DOHH2 (cell line): ENCODE data around the gene SHROOM3.

Source experiments
- H3F3A ChIP-seq: fragments of 200-600 bp; sonication (generic), shearing (Covaris generic); 2 replicates; pipeline ENCODE4 v1.6.0; 2016; ENCODE audit warnings: antibody characterized with exemption, mild to moderate bottlenecking; ENCODE audit not compliant: control insufficient read depth, insufficient read depth
- H3K27ac ChIP-seq: fragments of 200-600 bp; sonication (generic); 2 replicates; pipeline ENCODE4 v1.5.1; 2014; ENCODE audit warnings: low read depth, mild to moderate bottlenecking, low read length, moderate library complexity
- H3K27me3 ChIP-seq: fragments of 200-600 bp; sonication (generic); 2 replicates; pipeline ENCODE4 v1.6.1; 2014; ENCODE audit warnings: mild to moderate bottlenecking, low read length, mixed read lengths; ENCODE audit not compliant: control insufficient read depth
- H3K36me3 ChIP-seq: fragments of 200-600 bp; sonication (generic); 2 replicates; pipeline ENCODE4 v1.6.1; 2014; ENCODE audit warnings: mild to moderate bottlenecking, low read length, moderate library complexity, mixed read lengths; ENCODE audit not compliant: control insufficient read depth
- H3K4me1 ChIP-seq: fragments of 200-600 bp; sonication (generic); 2 replicates; pipeline ENCODE4 v1.6.1; 2014; ENCODE audit warnings: mild to moderate bottlenecking, low read length, mixed read lengths; ENCODE audit not compliant: control insufficient read depth
- H3K4me2 ChIP-seq: fragments of 200-600 bp; sonication (generic); 2 replicates; pipeline ENCODE4 v1.6.0; 2014; ENCODE audit warnings: mild to moderate bottlenecking, low read length, moderate library complexity
- H3K4me3 ChIP-seq: fragments of 200-600 bp; sonication (generic); 2 replicates; pipeline ENCODE4 v1.5.1; 2014; ENCODE audit warnings: mild to moderate bottlenecking, low read length, mixed read lengths
- H3K79me2 ChIP-seq: fragments of 200-600 bp; sonication (generic); 2 replicates; pipeline ENCODE4 v1.6.1; 2014; ENCODE audit warnings: mild to moderate bottlenecking, low read length, mixed read lengths; ENCODE audit not compliant: control insufficient read depth
- H3K9me2 ChIP-seq: fragments of 200-600 bp; sonication (generic); replicated peaks from 2 replicates; pipeline ENCODE4 v1.6.1; 2014; ENCODE audit warnings: mild to moderate bottlenecking, low read length, mixed read lengths; ENCODE audit not compliant: control insufficient read depth
- H3K9me3 ChIP-seq: fragments of 200-600 bp; sonication (generic); 2 replicates; pipeline ENCODE4 v1.6.1; 2014; ENCODE audit warnings: antibody characterized with exemption, low read length, mixed read lengths; ENCODE audit not compliant: control insufficient read depth, insufficient read depth
- H4K20me1 ChIP-seq: fragments of 200-600 bp; sonication (generic); 2 replicates; pipeline ENCODE4 v1.6.0; 2014; ENCODE audit warnings: low read depth, mild to moderate bottlenecking, antibody characterized with exemption, low read length, moderate library complexity; ENCODE audit not compliant: control insufficient read depth, insufficient read depth
- EZH2phosphoT487 ChIP-seq: fragments of 200-600 bp; sonication (generic); IDR thresholded peaks from 2 replicates; pipeline ENCODE4 v1.6.1; 2017; ENCODE audit warnings: borderline replicate concordance, mild to moderate bottlenecking, antibody characterized with exemption, low read length, moderate library complexity, mixed read lengths
- TF ChIP-seq, protein P1 (sequence below): fragments of 200-600 bp; sonication (generic); IDR thresholded peaks from one replicate; pipeline ENCODE4 v1.5.1; 2014; ENCODE audit warnings: antibody characterized with exemption, mild to moderate bottlenecking, low read depth, low read length; ENCODE audit not compliant: poor library complexity, severe bottlenecking

The SHROOM3 gene

DNA sequence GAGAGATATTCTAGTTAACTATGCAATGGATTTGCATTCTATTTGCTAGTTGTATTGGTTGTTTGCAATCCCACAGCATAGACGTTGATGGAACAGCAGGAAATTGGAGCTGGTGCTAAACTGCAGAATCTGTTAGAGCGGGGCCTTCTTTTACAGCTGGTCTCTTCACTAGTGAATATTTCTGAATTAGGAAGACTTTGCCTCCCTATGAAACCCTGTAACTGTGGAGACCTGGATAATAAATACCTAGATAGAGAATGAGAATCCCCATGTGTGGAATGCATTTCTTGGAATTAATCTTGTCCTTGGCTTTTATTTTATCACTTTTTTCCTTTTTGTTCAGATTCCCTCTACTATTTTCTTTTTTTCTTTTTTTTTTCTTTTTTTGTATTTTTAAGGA, 109.7 kb downstream of the SHROOM3 start:
- no peak overlapping the region for H3K4me2 ChIP-seq
- H3K36me3 ChIP-seq = no peaks in the 10 kb centered on the region
- no peaks in the 10 kb centered on the region for H3K9me2 ChIP-seq
- H3K4me3 ChIP-seq = no peak overlapping the region
- H3F3A ChIP-seq = no peaks in the 10 kb centered on the region
- no peaks in the 10 kb centered on the region for H3K9me3 ChIP-seq
- H3K27ac ChIP-seq = no peak overlapping the region
- H4K20me1 ChIP-seq = no peaks in the 10 kb centered on the region
- TF ChIP-seq EZH2phosphoT487 = no peak
- TF ChIP-seq, protein P1, sequence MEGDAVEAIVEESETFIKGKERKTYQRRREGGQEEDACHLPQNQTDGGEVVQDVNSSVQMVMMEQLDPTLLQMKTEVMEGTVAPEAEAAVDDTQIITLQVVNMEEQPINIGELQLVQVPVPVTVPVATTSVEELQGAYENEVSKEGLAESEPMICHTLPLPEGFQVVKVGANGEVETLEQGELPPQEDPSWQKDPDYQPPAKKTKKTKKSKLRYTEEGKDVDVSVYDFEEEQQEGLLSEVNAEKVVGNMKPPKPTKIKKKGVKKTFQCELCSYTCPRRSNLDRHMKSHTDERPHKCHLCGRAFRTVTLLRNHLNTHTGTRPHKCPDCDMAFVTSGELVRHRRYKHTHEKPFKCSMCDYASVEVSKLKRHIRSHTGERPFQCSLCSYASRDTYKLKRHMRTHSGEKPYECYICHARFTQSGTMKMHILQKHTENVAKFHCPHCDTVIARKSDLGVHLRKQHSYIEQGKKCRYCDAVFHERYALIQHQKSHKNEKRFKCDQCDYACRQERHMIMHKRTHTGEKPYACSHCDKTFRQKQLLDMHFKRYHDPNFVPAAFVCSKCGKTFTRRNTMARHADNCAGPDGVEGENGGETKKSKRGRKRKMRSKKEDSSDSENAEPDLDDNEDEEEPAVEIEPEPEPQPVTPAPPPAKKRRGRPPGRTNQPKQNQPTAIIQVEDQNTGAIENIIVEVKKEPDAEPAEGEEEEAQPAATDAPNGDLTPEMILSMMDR = no peak
- no peaks in the 10 kb centered on the region for H3K79me2 ChIP-seq
- no peaks in the 10 kb centered on the region for H3K4me1 ChIP-seq
- H3K27me3 ChIP-seq = 0 out of 2 replicates have a peak, but pooled peaks cover 2% of the 10 kb centered on the region

DNA sequence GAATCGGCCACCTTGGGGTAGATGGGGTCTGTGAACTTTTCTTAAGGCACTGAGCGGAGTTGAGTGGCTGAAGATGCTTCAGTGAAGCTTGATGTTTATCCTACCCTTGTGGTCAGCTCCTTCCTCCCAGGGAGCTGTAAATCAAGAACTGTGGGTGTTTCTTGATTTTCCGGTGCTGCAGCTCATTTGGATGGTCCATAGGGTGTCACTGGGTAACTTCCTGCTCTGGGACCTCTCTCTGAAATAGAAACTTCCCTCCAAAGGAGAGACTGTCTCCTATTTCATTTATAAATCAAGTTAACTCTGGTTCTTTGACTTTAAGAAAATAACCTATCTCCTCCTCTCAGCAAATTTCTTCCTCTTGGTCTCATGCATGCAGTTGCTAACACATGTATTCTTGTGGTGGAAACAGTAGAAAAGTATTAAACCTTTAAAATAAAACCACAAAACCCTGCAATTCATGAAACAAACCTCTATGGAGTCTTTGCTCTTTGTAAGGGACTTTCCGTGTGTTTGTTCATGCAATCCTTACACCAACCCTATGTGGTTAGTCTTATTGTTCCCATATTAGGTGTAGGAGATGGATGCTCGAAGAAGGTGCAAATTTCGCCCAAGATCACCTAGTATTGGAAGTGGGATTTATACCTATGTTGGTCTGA, 110.3 kb downstream of the SHROOM3 start:
- Histone ChIP-seq H3F3A (no peaks in the 10 kb centered on the region), H3K4me1 (no peaks in the 10 kb centered on the region), H3K9me2 (no peaks in the 10 kb centered on the region), H3K79me2 (no peaks in the 10 kb centered on the region), H3K9me3 (no peaks in the 10 kb centered on the region), H3K27ac (no peak overlapping the region), H3K36me3 (no peaks in the 10 kb centered on the region), H3K4me2 (no peak overlapping the region), H3K4me3 (no peak overlapping the region), H3K27me3 (0 out of 2 replicates have a peak, but pooled peaks cover 2% of the 10 kb centered on the region), H4K20me1 (no peaks in the 10 kb centered on the region)
- TF ChIP-seq EZH2phosphoT487 = no peak
- TF ChIP-seq, protein P1 = no peak

DNA sequence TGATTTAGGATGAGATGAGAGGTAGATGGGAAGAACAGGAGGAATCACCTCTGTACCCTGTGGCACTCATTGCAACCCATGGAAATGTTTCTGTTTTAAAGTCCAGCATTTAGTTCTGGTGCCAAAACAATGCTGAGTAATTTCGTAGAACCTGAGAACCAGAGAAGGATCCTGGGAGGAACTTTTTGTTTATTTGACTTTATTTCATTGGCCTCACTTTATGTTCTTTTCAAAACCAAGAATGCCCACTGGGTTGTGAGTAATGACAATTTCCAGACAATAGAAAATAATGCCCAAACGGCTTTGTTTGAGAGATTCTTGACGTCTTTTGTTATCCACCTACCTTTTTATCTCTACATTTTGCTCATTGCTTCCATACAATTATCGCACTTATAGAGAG, 111.3 kb downstream of the SHROOM3 start:
- no peaks in the 10 kb centered on the region for H3K9me2 ChIP-seq
- H3K4me3 ChIP-seq = no peak overlapping the region
- no peaks in the 10 kb centered on the region for H4K20me1 ChIP-seq
- 0 out of 2 replicates have a peak, but pooled peaks cover 2% of the 10 kb centered on the region for H3K27me3 ChIP-seq
- H3F3A ChIP-seq = no peaks in the 10 kb centered on the region
- H3K4me2 ChIP-seq = no peak overlapping the region
- H3K9me3 ChIP-seq = no peaks in the 10 kb centered on the region
- H3K79me2 ChIP-seq = no peaks in the 10 kb centered on the region
- H3K4me1 ChIP-seq = no peaks in the 10 kb centered on the region
- H3K36me3 ChIP-seq = no peaks in the 10 kb centered on the region
- no peak overlapping the region for H3K27ac ChIP-seq
- TF ChIP-seq, protein P1 = no peak
- TF ChIP-seq EZH2phosphoT487 = no peak
